ENCODE results near the gene IREB2. TPM values are rescaled to one million over a fixed set of nuclear protein-coding genes. Genes with fewer than 3 reads are reported as not detected.

IREB2 gene
- total and polyA plus RNA-seq, 2 donors (not counting 3 experiments of a cell fraction or from before 2014, with no cell fraction given) = 12.7 to 51.4 TPM

DNA sequence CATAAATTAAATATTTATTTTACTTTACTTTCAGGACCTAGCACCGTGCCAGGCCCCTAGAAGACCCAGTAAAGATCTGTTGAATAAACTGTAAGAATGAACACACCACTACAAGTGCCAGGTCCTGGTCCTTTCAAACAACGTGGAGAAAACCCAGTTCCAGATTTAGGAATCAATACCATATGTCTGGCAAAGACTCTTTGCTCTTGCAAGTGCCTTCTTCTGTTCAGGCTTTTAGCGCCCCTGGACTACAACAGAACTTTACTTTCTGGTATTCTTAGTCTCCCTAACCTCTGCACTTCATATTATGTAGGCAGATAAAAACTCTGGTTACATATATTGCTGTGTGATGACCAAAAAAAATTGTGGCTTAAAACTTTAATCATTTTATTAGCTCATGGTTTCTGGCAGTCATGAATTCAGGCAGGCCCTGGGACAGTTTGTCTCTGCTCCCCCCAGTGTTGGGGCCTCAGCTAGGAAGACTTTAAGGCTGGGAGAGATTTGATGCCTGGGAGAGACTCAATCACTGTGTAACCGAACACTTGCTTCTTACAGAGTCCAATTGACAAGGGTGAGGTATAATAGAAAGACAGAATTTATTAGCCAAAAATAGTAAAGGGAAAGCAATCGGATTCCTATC, 99.4 kb downstream of the IREB2 start:
- H3K4me1 ChIP-seq (ENCODE audit: control insufficient read depth, extremely low read depth, insufficient read depth, low read length) = peaks cover 13% of the 10 kb centered on the region
- no peak overlapping the region for H3K4me2 ChIP-seq (ENCODE audit: insufficient read depth, low read length)
- no peak overlapping the region for H2AFZ ChIP-seq (ENCODE audit: low read depth, low read length)
- no peak for TF ChIP-seq FOS (IDR thresholded peaks at IDR 0.05; ENCODE audit: borderline replicate concordance, insufficient read depth, low read length)
- TF ChIP-seq POLR2A (IDR thresholded peaks at IDR 0.05; ENCODE audit: low read depth, low read length) = no peak
- no peak for TF ChIP-seq JUN (IDR thresholded peaks at IDR 0.05; ENCODE audit: borderline replicate concordance, insufficient read depth, insufficient read length, low read depth)
- TF ChIP-seq POLR2AphosphoS5 (IDR thresholded peaks at IDR 0.05; ENCODE audit: insufficient read depth, low read depth, low read length) = no peak
- TF ChIP-seq, protein P1, sequence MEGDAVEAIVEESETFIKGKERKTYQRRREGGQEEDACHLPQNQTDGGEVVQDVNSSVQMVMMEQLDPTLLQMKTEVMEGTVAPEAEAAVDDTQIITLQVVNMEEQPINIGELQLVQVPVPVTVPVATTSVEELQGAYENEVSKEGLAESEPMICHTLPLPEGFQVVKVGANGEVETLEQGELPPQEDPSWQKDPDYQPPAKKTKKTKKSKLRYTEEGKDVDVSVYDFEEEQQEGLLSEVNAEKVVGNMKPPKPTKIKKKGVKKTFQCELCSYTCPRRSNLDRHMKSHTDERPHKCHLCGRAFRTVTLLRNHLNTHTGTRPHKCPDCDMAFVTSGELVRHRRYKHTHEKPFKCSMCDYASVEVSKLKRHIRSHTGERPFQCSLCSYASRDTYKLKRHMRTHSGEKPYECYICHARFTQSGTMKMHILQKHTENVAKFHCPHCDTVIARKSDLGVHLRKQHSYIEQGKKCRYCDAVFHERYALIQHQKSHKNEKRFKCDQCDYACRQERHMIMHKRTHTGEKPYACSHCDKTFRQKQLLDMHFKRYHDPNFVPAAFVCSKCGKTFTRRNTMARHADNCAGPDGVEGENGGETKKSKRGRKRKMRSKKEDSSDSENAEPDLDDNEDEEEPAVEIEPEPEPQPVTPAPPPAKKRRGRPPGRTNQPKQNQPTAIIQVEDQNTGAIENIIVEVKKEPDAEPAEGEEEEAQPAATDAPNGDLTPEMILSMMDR (IDR thresholded peaks at IDR 0.05; ENCODE audit: extremely low read depth in 1 of 2, insufficient read depth in 1 of 2, low read depth in 1 of 2, low read length in 2 of 2) = no peak
- TF ChIP-seq MYC (IDR thresholded peaks at IDR 0.05; ENCODE audit: low read depth, low read length) = no peak
- no peak for TF ChIP-seq GATA2 (IDR thresholded peaks at IDR 0.05; ENCODE audit: insufficient read depth, insufficient read length, low read depth, low read length)
- no peak for TF ChIP-seq EZH2 (IDR thresholded peaks at IDR 0.05; ENCODE audit: borderline replicate concordance, low read depth, low read length, severe bottlenecking)
- TF ChIP-seq, protein P2, sequence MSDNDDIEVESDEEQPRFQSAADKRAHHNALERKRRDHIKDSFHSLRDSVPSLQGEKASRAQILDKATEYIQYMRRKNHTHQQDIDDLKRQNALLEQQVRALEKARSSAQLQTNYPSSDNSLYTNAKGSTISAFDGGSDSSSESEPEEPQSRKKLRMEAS (IDR thresholded peaks at IDR 0.05; ENCODE audit: insufficient read depth, insufficient read length) = no peak
- H4K20me1 ChIP-seq (replicated peaks; ENCODE audit: control insufficient read depth, extremely low read depth, insufficient read depth, low read length) = no peaks in the 10 kb centered on the region
- H3K9me1 ChIP-seq (replicated peaks; ENCODE audit: control insufficient read depth, extremely low read depth, insufficient read depth, low read length) = no peaks in the 10 kb centered on the region
- DNase-seq (ENCODE audit: low read depth, low spot score) (no peak), FAIRE-seq (no peak)
- no peak overlapping the region for H3K4me3 ChIP-seq (replicated peaks in 1 of 3; ENCODE audit: insufficient read depth in 1 of 3, low read depth in 1 of 3, low read length in 3 of 3)
- ChIA-PET CTCF (no interaction called here), POLR2A (no interaction called here)
- no peaks in the 10 kb centered on the region for H3K27me3 ChIP-seq (ENCODE audit: control insufficient read depth in 2 of 2, insufficient read depth in 2 of 2, low read length in 2 of 2)
- no TSS peak for BruUV-seq (replicated peaks)
- H3K36me3 ChIP-seq (ENCODE audit: control insufficient read depth in 2 of 2, extremely low read depth in 1 of 2, insufficient read depth in 2 of 2, low read length in 2 of 2) = peaks cover 0 to 2% of the 10 kb centered on the region in 2 experiments
- H3K79me2 ChIP-seq (ENCODE audit: control insufficient read depth, insufficient read depth, low read length) = peaks cover 18% of the 10 kb centered on the region
- no peak overlapping the region for H3K27ac ChIP-seq (ENCODE audit: insufficient read depth, low read depth, low read length)
- intact Hi-C loops (cut with micrococcal nuclease) (no loop called here), dilution Hi-C loops (cut with MboI; ENCODE audit: extremely low pct_ligation_motif_present, low sequenced_read_pairs) (no loop called here)
- no peak overlapping the region for H3K9ac ChIP-seq (replicated peaks; ENCODE audit: extremely low read depth, insufficient read depth, low read length)
- H3K9me3 ChIP-seq (replicated peaks; ENCODE audit: control insufficient read depth, insufficient read depth, low read length) = no peaks in the 10 kb centered on the region

Data from endothelial cell of umbilical vein (primary cell).